DND-41 (cell line): Measurements from ENCODE around the gene RCBTB2.

Experiments
- CTCF ChIP-seq: IDR thresholded peaks from 2 replicates; pipeline ENCODE4 v1.5.1; 2012; ENCODE audit warnings: borderline replicate concordance, low read length, moderate library complexity, mild to moderate bottlenecking; ENCODE audit not compliant: poor library complexity, severe bottlenecking; ENCODE audit errors: extremely low read depth
- EZH2 ChIP-seq: IDR thresholded peaks from 3 replicates; pipeline ENCODE4 v1.6.1; 2012; ENCODE audit warnings: borderline replicate concordance, low read depth, mild to moderate bottlenecking, moderate library complexity, low read length, inconsistent platforms; ENCODE audit not compliant: severe bottlenecking

GRCh38 chr13:48493066-48493765, 39.7 kb downstream of the RCBTB2 start:
- TF ChIP-seq CTCF (peak; percentile 20), EZH2 (no peak)
